T-helper 2 cell treated with Interferon-gamma antibody and Interleukin-4, amounts not matched to agents 5 μg/mL and 100 μg/mL, for 36 hours (primary cell): ENCODE measurements around the gene WRNIP1.
A peak's percentile ranks its signal among the peaks of the same experiment; 100 is the strongest.
"Not testable (repeated sequence)": the region's sequence is repeated elsewhere in the genome, so short reads cannot be mapped to it uniquely, and the experiment has no call there.

Experiments used
- DNase-seq: peaks from one replicate; pipeline ENCODE4 v3.0.0; 2021; ENCODE audit warnings: low spot score
- H3K27ac Mint-ChIP-seq: one replicate; pipeline ENCODE4 v1.8.0; 2021; ENCODE audit warnings: mild to moderate bottlenecking, mixed read lengths
- H3K27me3 Mint-ChIP-seq: one replicate; pipeline ENCODE4 v1.8.0; 2021; ENCODE audit warnings: low read depth, mixed read lengths
- H3K36me3 Mint-ChIP-seq: one replicate; pipeline ENCODE4 v1.8.0; 2021; ENCODE audit warnings: low read depth, mixed read lengths
- H3K4me1 Mint-ChIP-seq: one replicate; pipeline ENCODE4 v1.8.0; 2021; ENCODE audit warnings: low read depth, mixed read lengths
- H3K4me3 Mint-ChIP-seq: one replicate; pipeline ENCODE4 v1.8.0; 2022; ENCODE audit warnings: mild to moderate bottlenecking, moderate library complexity, mixed read lengths
- H3K9me3 Mint-ChIP-seq: one replicate; pipeline ENCODE4 v1.8.0; 2021; ENCODE audit warnings: mixed read lengths

The WRNIP1 gene

DNA sequence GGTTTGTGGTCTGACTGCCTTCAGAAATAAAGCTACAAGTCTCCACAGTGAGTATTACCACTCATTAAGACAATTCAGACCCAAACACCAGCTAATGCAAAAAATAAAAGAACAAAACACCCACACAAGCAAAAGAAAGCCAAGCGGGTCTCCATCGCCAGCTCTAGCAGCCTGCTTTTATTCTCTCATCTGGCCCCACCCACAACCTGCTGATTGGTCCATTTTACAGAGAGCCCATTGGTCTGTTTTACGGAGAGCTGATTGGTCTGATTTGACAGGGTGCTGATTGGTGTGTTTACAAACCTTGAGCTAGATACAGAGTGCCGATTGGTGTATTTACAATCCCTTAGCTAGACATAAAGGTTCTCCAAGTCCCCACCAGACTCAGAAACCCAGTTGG lies 2.3 kb upstream of the WRNIP1 start:
- H3K9me3 Mint-ChIP-seq, DNase-seq, H3K27me3 Mint-ChIP-seq, H3K4me3 Mint-ChIP-seq, H3K36me3 Mint-ChIP-seq: not testable (repeated sequence)
- H3K27ac Mint-ChIP-seq, result peak overlapping the region; percentile 17
- peaks cover 25% of the 10 kb centered on the region for H3K4me1 Mint-ChIP-seq

DNA sequence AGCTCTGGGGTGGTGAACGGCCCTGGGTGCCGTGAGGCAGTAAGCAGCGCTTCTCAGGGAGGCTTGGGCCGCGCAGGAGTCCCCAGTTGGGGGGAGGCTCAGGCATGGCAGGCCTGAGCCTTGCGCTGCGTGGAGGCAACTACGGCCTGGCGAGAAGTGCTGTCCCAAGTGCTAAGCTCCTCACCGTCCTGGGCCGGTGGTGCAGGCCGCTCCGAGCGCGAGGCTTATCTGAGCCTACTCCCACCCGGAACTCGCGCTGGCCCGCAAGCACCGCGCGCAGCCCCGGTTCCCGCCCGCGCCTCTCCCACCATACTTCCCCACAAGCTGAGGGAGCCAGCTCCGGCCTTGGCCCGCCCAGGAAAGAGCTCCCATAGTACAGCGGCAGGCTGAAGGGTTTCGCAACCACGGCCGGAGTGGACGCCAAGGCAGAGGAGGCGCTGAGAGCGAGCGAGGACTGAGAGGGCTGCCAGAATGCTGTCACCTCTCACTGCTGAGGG lies 1.8 kb upstream of the WRNIP1 start:
- no peak for DNase-seq
- H3K4me1 Mint-ChIP-seq, result peaks cover 29% of the 10 kb centered on the region
- H3K4me3 Mint-ChIP-seq, result no peak overlapping the region
- no peak overlapping the region for H3K27ac Mint-ChIP-seq
- H3K36me3 Mint-ChIP-seq, result peaks cover 3% of the 10 kb centered on the region
- H3K27me3 Mint-ChIP-seq, result peaks cover 7% of the 10 kb centered on the region
- H3K9me3 Mint-ChIP-seq, result no peaks in the 10 kb centered on the region

- peak overlapping the region; percentile 90 for H3K4me3 Mint-ChIP-seq
- peak overlapping the region; percentile 99 for H3K27ac Mint-ChIP-seq
- no peak for DNase-seq
- H3K27me3 Mint-ChIP-seq, result peaks cover 5% of the 10 kb centered on the region
- no peaks in the 10 kb centered on the region for H3K9me3 Mint-ChIP-seq
- H3K36me3 Mint-ChIP-seq, result peaks cover 9% of the 10 kb centered on the region
- H3K4me1 Mint-ChIP-seq, result peaks cover 34% of the 10 kb centered on the region
Measured at GRCh38 chr6:2763876-2764540, 1.2 kb upstream of the WRNIP1 start.

DNA sequence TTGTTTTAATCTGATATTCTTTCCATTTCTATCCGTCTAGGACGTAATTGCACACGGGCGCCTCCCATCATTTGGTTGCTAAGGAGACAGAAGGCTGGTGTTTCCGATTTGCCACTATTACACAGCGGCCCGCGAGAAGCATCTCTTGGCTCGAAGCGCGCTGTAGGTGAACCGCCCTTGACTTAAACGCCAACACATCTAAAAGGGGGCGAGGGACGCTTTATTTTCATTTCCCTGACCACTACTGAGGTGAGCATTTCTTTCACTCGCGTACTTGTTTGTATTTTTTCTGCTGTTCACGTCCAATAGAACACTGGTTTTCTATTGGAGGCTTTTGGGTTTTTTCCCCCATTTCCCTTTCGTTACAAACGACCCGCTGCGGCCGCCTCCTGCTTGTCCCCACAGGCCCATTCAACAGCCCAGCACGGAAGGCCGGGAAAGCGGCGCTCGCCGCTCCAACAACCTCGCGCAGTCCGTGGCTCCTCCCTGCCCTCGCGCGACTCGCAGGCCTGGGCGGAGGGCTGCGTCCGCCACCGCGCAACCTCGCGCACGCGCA lies 505 bp upstream of the WRNIP1 start:
- no peaks in the 10 kb centered on the region for H3K27me3 Mint-ChIP-seq
- DNase-seq, result peak; percentile 59
- peak overlapping the region; percentile 90 for H3K4me3 Mint-ChIP-seq
- peak overlapping the region; percentile 99 for H3K27ac Mint-ChIP-seq
- H3K9me3 Mint-ChIP-seq, result no peaks in the 10 kb centered on the region
- H3K36me3 Mint-ChIP-seq, result peaks cover 11% of the 10 kb centered on the region
- peaks cover 37% of the 10 kb centered on the region for H3K4me1 Mint-ChIP-seq

GRCh38 chr6:2765896-2766766 lies 938 bp downstream of the WRNIP1 start:
- no peaks in the 10 kb centered on the region for H3K9me3 Mint-ChIP-seq
- peaks cover 22% of the 10 kb centered on the region for H3K36me3 Mint-ChIP-seq

DNA sequence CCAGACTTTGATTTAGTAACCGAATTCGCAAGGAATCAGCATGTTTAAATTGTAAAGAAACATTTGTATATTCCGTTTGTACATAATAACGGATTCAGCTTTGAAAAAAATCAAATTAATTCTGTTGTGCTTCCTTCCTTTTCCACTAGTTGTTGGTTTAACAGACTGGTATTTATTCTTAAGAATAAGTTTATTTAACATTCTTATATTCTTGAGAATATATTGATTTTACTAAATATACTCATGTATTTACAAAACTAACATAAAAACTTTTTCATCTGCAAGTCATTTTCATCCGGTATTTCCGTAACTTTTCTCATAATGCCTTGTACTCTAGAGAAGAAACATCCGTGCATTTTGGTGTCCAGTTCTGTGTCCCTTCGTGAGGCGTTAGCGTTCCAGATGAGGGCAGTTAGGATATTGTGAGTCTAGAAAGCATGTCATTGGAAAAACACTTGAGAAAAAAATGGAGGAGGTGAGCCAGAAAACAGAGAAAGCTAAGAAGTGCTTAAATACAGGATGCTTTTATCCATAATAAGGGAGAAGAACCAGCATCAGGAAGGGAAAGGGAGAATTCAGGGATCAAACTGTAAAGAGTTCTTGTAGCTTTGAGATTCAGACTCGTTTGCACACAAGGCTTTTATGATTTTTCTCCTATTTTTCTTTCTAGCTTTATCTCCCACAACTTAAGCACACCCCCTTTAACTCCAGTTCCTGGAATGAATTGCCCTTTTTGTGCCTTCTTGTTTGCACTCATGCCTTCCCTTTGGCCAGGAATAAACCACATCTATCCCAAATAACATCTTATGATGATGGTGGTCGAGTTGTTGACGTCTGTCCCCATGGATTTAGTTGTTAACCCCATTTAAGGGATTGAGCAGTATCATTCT lies 1.8 kb downstream of the WRNIP1 start:
- H3K4me1 Mint-ChIP-seq, result peaks cover 39% of the 10 kb centered on the region
- H3K27ac Mint-ChIP-seq, result peak overlapping the region; percentile 84
- peak overlapping the region; percentile 83 for H3K4me3 Mint-ChIP-seq
- H3K27me3 Mint-ChIP-seq, result no peaks in the 10 kb centered on the region
- H3K9me3 Mint-ChIP-seq, result no peaks in the 10 kb centered on the region
- no peak for DNase-seq
- H3K36me3 Mint-ChIP-seq, result peaks cover 26% of the 10 kb centered on the region

More at GRCh38 chr6:2765896-2766766, 938 bp downstream of the WRNIP1 start:
- peak; percentile 41 for DNase-seq
- H3K4me1 Mint-ChIP-seq, result peaks cover 39% of the 10 kb centered on the region
- H3K27ac Mint-ChIP-seq, result peak overlapping the region; percentile 84
- H3K4me3 Mint-ChIP-seq, result peak overlapping the region; percentile 83
- no peaks in the 10 kb centered on the region for H3K27me3 Mint-ChIP-seq

DNA sequence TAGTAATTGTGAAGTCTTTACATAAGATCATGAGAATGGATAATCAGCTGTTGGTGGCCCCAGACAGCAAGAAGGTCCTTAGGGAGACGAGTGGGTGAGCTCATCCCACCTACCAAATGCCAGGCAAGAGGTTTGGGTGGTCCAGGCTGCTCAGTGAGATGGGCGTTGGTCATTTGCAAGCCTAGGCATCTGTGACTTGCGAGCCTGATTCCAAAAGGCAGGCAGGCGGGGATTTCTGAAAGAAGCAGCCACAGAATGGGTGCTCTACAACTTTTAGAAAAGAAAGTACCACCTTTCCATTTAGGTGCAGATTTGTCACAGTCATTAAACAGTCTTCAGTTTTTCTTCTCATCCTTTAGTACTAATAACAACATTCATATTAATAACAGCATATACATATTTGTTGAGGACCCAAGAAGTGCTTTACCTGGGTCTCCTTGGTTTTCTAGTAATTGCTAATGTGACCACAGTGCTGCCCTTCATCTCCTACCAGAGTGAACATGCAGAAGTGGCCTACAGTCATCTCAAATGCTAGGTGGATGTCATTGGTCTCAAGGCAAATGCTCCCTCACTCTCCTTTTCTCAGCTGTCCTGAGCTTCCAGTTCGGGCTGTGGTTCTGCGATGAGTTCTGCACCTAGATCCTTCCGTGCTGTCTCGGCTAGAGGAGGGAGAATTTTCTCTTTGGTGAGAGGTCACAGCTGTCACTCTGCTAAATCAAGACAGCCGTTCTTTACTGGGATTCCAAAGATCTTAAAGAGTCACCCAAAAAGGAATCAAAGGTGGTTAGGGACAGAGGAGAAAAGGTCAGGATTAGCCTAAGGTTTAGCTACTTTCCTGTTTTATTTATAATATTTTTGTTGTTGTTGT lies 2.7 kb downstream of the WRNIP1 start:
- DNase-seq, result no peak
- Mint-ChIP-seq H3K36me3 (peaks cover 29% of the 10 kb centered on the region), H3K4me1 (peaks cover 41% of the 10 kb centered on the region), H3K4me3 (peak overlapping the region; percentile 83), H3K9me3 (no peaks in the 10 kb centered on the region), H3K27me3 (no peaks in the 10 kb centered on the region), H3K27ac (no peak overlapping the region)

GRCh38 chr6:2768696-2769095 lies 3.5 kb downstream of the WRNIP1 start:
- H3K9me3 Mint-ChIP-seq, result no peaks in the 10 kb centered on the region
- peak overlapping the region; percentile 83 for H3K4me3 Mint-ChIP-seq
- peaks cover 42% of the 10 kb centered on the region for H3K4me1 Mint-ChIP-seq
- H3K27me3 Mint-ChIP-seq, result no peaks in the 10 kb centered on the region
- DNase-seq, result no peak
- peak overlapping the region; percentile 29 for H3K27ac Mint-ChIP-seq
- H3K36me3 Mint-ChIP-seq, result peaks cover 35% of the 10 kb centered on the region

DNA sequence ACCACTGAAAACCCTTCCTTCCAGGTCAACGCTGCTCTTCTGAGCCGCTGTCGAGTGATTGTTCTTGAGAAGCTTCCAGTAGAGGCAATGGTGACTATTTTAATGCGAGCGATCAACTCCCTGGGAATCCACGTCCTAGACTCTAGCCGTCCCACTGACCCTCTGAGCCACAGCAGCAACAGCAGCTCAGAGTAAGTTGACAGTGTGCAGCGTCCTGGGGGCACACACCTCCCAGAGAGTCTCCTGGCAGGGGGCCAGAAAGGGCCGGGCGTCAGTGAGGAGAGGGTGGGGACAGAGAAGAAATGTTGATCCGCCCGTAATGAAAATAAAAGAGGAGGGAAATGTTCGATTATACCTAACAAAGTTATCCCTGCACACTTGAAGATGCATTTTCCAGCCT lies 5.0 kb downstream of the WRNIP1 start:
- no peak for DNase-seq
- Mint-ChIP-seq H3K36me3 (peaks cover 44% of the 10 kb centered on the region), H3K4me1 (peaks cover 41% of the 10 kb centered on the region), H3K4me3 (no peak overlapping the region), H3K27ac (no peak overlapping the region), H3K9me3 (no peaks in the 10 kb centered on the region), H3K27me3 (no peaks in the 10 kb centered on the region)

DNA sequence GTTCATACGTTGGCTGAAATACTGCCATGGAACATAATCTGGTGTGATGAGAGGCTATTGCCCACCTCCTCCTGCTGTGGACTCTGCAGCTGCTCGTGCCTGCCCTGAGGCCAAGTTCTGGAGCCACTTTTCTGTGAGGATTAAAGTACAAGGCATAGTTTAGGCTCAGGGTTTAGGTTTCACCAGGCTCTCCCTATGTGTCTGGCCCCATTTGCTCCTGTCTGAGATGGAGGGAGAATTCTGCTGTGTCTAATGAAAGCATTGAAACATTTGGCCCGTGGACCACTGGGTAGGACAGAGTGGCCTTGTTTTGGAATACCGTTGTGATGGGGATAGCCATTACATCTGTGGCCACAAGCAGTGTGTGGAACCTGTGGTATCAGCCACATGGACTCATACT lies 5.9 kb downstream of the WRNIP1 start:
- H3K27me3 Mint-ChIP-seq, result no peaks in the 10 kb centered on the region
- H3K27ac Mint-ChIP-seq, result no peak overlapping the region
- peaks cover 45% of the 10 kb centered on the region for H3K4me1 Mint-ChIP-seq
- no peak for DNase-seq
- H3K9me3 Mint-ChIP-seq, result no peaks in the 10 kb centered on the region
- peaks cover 47% of the 10 kb centered on the region for H3K36me3 Mint-ChIP-seq
- no peak overlapping the region for H3K4me3 Mint-ChIP-seq

- no peak for DNase-seq
- Mint-ChIP-seq H3K36me3 (peaks cover 54% of the 10 kb centered on the region), H3K27ac (no peak overlapping the region), H3K9me3 (no peaks in the 10 kb centered on the region), H3K27me3 (no peaks in the 10 kb centered on the region), H3K4me3 (no peak overlapping the region), H3K4me1 (peaks cover 41% of the 10 kb centered on the region)
Measured at GRCh38 chr6:2772840-2773239, 7.6 kb downstream of the WRNIP1 start.

- peaks cover 36% of the 10 kb centered on the region for H3K4me1 Mint-ChIP-seq
- H3K36me3 Mint-ChIP-seq, result peaks cover 55% of the 10 kb centered on the region
- no peak overlapping the region for H3K4me3 Mint-ChIP-seq
- H3K27ac Mint-ChIP-seq, result no peak overlapping the region
- no peaks in the 10 kb centered on the region for H3K27me3 Mint-ChIP-seq
- H3K9me3 Mint-ChIP-seq, result no peaks in the 10 kb centered on the region
- no peak for DNase-seq
Measured at GRCh38 chr6:2773449-2773848, 8.3 kb downstream of the WRNIP1 start.

DNA sequence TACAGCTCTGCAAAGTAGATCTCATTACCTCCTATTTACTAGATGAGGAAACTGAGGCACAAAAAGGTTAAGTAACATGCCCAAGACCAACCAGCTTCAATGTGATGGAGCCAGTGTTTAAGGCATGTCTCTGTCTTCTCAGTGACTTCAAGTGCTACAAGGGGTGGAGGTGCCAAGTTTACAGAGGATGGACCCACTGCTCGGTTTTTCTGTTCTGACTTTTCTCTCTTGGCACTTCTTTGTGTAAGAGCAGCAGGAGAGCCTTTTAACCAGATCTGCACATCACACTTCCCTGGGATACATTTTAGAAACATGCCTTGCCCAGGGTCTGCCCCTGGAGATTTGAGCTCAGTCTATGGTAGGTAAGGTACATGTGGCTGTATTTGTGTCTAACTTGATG lies 9.8 kb downstream of the WRNIP1 start:
- H3K4me1 Mint-ChIP-seq, result peaks cover 25% of the 10 kb centered on the region
- peaks cover 52% of the 10 kb centered on the region for H3K36me3 Mint-ChIP-seq
- H3K27ac Mint-ChIP-seq, result no peak overlapping the region
- no peak for DNase-seq
- H3K27me3 Mint-ChIP-seq, result no peaks in the 10 kb centered on the region
- H3K9me3 Mint-ChIP-seq, result no peaks in the 10 kb centered on the region
- H3K4me3 Mint-ChIP-seq, result no peak overlapping the region
